GM19025 (cell line): ENCODE data around the gene E4F1.
A peak's percentile ranks its signal among the peaks of the same experiment; 100 is the strongest.

ENCODE experiments used
- ATAC-seq: cut with Tn5 transposase; IDR thresholded peaks from one replicate; pipeline ENCODE4 v1.9.1; 2021; ENCODE audit warnings: mild to moderate bottlenecking, low read depth, moderate library complexity; ENCODE audit not compliant: unreplicated experiment

The E4F1 gene

DNA sequence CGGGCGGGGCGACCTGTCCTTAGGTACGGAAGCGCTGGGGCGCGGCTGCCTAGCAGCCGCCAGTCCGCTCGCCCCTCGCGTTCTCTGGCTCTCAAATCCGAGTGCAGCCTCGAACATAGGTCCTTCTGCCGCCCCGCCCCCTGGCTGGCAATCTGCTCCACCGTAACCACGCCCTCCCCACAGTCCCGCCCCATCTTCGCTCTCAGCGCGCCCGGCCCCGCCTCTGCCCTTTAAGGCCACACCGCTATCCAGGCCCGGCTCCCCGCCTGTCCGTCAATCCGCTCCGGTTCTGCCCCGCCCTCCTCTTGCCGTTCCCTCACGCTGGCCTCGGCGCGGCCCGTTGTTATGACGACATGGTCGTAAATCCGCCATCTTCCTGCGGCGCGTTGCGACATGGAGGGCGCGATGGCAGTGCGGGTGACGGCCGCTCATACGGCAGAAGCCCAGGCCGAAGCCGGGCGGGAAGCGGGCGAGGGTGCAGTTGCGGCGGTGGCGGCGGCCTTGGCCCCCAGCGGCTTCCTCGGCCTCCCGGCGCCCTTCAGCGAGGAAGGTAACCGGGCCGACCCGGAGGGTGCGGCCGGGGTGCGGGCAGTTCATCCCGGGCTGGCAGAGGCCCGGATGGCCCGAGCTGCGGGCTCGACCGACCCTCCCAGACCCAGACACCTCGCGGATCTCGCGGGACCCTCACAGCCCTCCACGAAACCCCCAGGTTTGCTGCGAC lies at the start of gene E4F1:
TSS of gene E4F1 (plus strand) at position 371 of the 721 bp plus-strand sequence. CDS start at position 394, 23 bp downstream.
- peak; percentile 92 for ATAC-seq

DNA sequence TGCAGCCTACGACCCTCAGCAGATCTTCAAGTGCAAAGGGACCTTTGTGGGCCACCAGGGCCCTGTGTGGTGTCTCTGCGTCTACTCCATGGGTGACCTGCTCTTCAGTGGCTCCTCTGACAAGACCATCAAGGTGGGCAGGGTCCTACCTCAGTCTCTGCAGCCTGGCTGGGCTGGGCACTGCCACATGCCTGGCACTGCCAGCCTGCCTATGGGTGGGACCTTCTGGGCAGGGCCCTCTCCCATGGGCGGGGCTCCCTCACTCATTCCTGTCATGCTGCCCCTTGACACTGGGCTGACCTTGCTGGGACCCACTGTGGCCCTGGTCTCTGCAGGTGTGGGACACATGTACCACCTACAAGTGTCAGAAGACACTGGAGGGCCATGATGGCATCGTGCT lies 49.5 kb upstream of the E4F1 start:
- no peak for ATAC-seq

GRCh38 chr16:2174396-2175131 lies 48.8 kb upstream of the E4F1 start:
- no peak for ATAC-seq

- ATAC-seq = no peak
Observed at GRCh38 chr16:2175454-2175853, 47.9 kb upstream of the E4F1 start.

- ATAC-seq = no peak
Observed at GRCh38 chr16:2176047-2176446, 47.3 kb upstream of the E4F1 start.

GRCh38 chr16:2177101-2177500 lies 46.3 kb upstream of the E4F1 start:
- ATAC-seq = no peak

DNA sequence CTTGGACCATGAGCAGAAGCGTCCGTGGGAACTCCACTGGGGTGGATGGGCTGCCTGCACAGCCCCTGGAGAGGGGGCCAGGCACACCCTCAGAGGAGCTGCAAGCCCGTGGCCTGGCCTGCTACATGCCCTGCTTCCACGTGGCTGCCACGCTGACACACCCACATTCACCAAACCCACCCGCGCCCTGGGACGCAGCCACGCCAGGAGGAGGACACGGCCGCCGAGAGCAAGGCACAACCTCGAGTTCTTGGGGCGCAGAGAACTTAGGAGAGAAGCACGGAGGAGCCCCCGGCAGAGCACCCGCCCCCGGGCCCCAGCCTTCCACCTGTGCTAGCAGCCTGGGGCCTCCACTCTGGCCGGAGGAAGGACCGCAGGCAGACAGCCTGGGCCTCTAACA lies 45.8 kb upstream of the E4F1 start:
- ATAC-seq = no peak

DNA sequence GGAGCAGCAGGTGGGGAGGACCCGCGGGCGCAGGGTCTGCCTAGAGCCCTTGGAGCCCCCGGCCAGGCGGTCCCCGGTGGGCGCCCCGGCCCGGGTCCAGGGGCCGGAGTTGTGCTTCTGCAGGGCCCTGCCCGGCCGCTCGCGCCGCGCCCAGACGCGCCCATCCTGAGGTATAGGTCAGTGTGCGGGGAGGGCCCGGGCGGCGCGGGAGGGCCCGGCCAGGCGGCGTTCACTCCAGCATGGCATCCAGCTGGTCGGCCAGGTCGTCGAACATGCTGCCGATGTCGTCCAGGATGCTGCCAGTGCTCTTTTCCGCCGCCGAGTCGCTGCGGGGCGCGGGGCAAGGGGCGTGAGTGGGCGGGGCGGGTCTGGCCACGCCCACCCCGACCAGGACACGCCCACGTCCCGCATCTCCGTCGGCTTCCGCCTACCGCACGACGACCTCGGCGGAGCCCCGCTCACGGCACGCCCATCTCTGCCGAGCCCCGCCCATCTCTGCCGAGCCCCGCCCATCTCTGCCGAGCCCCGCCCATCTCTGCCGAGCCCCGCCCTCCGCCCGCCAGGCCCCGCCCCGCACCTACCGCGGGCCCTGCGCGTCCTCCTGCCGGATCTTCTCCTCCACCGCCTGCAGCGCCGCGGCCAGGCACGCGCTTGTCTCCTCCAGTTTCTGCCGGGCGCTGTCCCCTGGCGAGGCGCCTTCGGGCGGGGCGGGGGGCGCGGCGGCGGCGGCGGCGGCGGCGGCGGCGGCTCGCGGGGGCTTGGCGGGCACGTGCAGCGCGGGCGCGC lies 44.9 kb upstream of the E4F1 start:
- no peak for ATAC-seq

DNA sequence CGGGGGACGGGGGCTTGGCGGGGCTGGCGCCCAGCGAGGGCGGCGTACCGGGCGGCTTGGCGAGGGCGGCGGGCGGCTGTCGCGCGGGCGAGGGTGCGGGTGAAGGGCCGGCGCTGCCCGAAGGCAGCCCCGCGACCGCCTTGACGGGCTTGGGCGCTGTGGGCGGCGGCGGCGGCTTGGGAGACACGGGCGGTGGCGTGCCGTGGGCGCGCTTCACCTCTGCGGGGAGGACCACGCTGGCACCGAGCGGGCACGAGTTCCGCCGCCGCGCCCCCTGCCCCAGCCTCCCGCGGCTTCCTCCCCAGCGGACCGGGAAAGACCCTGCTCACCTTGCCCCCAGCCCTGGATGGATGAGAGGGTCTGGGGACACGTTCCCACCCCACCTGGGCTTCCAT lies 44.3 kb upstream of the E4F1 start:
- ATAC-seq = no peak

DNA sequence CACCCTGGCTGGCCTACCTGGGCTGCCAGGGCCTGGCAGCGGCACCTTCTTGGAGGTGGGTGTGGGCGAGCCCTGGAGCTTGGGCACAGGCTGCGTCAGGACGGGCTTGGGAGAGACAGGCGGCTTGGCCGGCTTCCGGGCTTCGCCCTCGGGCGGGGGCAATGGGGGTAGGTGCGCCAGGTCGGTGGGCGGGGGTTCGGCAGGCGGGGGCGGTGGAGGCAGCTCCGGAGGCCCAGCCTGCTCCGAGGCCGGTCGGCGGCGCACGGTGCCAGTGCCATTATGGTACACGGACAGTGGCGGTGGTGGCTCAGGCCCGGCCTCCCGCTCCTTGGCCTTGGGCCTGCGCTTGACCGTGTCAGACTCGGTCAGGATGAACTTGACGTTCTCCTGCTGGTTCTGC lies 43.8 kb upstream of the E4F1 start:
- no peak for ATAC-seq

DNA sequence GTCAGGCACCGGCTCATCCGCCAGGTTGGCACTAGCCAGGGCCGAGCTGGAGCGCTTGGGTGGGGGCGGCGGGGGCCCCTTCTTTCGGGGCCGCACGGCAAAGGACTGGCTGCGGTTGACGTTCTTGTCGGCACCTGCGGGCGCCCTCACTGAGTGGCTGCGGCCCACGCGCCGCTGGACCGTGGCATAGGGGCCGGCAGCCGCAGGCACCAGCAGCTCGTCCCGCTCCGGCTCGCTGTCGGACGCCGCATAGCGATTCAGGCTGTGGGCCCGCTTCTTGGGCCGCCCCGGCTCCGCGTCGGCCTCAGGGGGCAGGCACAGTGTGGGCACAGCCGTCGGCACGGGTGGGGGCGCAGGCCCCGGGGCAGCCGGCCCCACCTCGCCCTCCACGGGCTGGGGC lies 42.9 kb upstream of the E4F1 start:
- no peak for ATAC-seq

- ATAC-seq = no peak
Observed at GRCh38 chr16:2180962-2181923, 42.1 kb upstream of the E4F1 start.

GRCh38 chr16:2181952-2182351 lies 41.4 kb upstream of the E4F1 start:
- no peak for ATAC-seq

GRCh38 chr16:2183671-2184070 lies 39.7 kb upstream of the E4F1 start:
- ATAC-seq = no peak

GRCh38 chr16:2184346-2184745 lies 39.0 kb upstream of the E4F1 start:
- ATAC-seq = no peak

GRCh38 chr16:2184962-2185361 lies 38.4 kb upstream of the E4F1 start:
- no peak for ATAC-seq

- ATAC-seq = no peak
Observed at GRCh38 chr16:2186064-2186463, 37.3 kb upstream of the E4F1 start.

DNA sequence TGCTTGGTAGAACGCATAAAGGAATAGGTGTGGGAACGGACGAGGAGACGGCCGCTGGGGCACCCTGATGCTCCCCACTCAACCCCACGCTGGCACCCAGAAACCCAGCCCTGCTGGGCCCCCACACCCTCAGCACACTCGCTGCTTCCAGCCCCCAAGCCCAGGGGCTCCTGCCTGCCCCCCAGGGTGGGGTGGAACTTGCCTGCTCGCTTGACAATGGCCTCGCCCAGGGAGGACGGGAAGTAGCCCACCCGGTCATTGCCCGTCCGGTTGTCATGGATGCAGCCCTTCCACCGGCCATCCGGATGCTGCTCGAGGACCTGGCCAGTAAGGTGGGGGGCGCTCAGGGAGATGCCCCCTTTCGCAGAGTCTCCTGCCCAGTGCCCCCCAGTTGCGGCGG lies 36.9 kb upstream of the E4F1 start:
- no peak for ATAC-seq

DNA sequence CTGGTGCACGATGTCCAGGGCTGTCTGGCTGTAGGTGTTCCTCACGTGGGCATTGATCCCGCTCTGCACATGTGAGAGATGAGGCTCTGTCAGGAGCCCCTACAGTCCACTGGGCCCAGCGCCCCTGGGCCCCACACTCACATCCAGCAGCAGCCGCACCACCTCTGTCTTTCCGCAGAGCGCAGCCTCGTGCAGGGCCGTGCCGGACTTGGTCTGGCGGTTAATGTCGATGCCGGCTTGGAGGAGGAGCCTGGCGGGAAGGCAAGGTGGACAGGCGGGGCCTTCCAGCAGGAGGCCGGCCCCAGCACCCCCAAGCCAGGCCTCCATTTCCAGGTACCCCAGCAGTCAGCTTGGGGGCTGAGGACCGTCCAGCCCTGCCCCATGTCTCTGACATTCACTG lies 36.2 kb upstream of the E4F1 start:
- ATAC-seq = no peak

DNA sequence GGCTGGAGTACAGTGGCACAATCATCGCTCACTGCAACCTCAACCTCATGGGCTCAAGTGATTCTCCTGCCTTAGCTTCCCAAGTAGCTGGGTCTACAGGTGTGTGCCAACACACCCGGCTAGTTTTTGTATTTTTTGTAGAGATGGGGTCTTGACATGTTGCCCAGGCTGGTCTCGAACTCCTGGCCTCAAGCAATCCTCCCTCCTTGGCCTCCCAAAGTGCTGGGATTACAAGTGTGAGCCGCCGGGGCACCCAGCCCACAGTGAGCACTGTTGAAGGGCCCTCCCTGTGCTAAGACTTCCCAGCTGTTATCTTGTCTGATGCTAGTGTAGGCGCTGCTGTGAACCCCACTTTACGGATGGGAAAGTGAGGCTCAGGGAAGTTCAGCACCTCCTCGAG lies 35.0 kb upstream of the E4F1 start:
- no peak for ATAC-seq
